NCI-H226 (cell line): Measurements from ENCODE around the gene MUC5AC.

Experiments used
- DNase-seq: peaks from one replicate; pipeline ENCODE4 v3.0.0-alpha.2; 2015

MUC5AC gene

DNA sequence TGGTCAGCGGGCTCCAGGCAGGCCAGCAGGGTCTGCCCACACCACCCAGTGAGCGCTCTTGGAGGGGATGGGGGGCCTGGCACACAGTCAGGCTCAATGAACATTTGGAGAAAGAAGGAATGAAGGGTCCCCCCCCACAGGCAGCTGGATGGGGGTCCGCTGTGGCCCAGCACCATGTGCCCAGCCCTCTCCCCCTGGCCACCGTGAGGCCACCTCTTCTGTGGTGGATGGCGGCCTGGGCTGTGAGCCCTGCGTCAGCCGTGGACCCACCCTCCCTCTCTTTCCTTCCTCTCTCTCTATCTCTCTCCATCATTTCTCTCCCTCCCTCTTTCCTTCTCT, 35.1 kb upstream of the MUC5AC start:
- DNase-seq, result no peak

DNA sequence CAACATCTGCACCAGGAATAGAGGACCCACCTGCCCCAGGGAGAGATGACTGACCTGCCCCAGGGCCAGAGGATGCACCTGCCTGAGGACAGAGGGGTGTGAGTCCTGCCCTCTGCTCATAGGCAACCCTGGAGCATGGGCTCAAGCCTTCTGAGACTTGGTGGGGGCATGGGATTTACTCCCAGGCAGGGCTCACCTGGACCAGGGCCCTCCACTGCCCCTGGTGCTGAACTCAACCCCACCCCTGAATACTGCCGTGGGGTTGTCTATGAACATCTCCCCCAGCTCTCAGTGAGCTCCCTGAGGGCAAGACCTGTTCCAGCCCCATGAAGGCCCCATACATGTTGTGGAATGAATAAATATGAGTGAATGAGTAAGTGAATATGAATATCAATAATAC, 33.8 kb upstream of the MUC5AC start:
- no peak for DNase-seq

DNA sequence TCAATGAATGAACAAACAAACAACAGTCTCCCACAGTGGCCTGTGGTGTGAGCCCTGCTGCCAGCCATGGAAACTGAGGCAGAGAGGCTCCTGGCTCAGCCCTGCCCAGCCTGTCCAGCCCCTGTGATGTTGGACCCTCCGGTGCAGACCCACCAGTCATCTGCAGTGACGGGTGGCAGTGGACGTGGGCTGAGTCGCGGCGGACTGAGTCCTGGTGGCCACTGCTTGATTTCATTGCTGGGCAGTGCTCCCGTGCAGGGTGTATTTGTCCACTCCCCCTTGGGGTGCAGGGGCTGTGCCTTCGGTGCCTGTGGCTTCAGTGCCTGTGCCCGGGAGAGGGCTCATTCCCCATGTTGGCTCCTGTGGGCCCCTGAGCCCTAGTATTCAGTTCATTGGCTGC, 31.9 kb upstream of the MUC5AC start:
- no peak for DNase-seq

DNA sequence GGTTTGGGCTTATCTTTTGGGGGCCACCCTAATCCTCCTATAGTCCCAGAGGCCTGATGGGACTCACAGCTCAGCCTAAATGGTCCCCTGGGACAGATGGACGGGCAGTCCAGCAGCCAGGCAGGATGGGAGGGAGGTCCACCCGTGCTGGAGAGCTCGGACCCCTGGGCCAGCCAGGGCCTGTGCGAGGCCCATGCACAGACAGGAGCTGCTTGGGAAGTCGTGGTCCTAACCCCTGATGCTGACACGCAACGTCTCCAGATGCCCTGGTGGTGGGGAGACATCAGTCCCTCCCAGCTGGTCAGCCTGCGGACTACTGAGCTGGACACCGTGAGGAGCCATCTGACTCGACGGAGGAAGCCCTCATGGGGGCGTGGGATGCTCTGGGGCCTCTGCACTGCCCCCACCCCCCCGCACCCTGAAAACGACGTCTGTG, 31.2 kb upstream of the MUC5AC start:
- DNase-seq, result no peak

DNA sequence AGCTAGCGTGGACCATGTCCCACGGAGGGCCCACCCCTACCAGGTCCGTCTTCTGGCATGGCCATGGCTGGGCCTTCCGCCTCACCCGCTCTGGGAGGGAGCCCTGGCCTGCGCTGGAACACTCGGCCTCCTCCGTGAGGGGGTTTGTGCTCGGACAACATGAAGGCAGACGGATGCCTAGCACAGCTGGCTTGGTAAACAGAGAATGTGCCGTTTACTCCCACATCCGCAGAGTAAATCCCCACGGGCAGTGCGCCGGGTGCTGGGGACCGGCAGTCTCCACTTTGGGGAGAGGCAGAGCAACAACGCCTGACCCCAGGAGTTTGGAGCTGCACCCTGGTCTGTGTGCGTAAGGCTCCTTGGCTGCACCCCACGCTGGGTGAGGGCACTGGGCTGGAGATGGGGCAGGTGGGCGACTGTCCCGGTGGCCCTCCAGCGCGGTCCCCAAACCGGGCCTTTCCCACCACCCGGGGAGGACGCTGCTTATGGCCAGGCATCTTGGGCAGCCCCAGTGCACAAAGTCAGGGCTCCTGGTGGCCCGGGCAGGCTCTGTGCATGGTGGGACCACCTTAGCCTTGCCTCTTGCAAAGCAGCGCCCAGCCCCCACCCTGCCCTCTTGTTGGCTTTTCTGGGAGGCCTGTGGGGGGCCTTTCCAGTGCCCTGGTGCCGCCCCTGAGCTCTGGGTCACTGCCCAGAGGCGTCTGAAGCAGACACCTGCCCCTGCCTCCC, 30.7 kb upstream of the MUC5AC start:
- DNase-seq, result no peak

DNA sequence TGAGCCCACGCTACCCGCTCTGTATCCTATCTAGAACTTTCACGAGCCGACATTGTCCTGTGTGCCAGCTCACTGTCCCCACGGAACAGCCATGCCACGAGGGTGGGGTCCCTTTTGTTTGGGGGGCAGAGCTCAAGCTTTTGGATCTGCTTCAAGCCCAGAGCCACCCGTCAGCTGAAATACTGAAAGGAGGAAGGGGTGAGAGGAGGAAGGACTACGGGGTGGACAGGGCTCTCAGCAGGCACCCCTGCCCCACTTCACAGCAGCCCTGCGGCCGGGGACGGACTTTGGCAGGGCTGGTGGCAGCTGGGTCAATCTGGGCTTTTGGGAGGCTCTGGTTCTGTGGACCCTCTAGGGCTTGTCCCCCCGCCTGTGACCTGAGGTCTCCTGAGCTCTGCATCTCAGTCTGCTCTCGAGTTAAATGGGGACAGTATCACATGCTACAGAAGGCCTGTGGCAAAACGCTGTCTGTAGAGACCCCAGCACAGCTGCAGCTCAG, 30.0 kb upstream of the MUC5AC start:
- DNase-seq, result no peak

DNA sequence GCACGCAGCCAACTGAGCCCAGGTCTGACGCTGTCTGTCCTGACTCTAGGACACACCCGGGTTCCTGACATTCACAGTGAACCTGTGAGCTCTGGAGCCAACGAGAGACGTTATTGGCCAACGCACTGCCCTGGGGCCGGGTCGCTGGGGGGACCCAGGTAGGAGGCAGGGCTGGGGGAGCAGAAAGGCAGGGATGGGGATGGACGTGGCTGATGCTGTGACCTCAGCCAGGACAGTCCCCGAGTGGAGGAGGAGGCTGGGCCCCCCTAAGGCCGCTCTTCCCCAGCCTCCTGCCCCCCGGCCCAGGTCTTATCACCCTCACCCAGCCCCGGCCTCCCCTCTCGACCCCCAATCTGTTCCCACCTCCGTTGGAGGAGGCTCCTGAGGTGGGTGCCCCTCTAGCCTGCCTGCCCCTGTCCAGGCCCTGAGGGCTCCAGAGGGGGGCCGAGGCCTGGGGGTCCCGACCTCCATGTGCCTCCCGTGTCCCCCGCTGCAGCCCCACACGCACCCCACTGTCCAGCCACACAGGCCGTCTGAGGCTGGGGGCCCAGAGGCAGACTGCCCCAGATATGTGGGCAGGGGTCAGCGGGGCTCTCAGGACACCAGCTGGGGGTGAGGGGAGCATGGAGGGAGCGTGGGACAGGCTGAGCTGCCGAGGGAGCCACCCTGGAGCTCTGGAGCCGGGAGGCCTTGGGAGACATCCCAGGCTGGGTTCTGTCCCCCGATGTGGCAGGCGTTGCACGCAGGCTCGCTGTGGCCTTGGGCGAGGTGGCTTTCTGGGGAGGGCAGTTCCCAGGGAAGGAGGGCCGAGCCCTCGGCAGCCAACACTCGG, 29.2 kb upstream of the MUC5AC start:
- no peak for DNase-seq

DNA sequence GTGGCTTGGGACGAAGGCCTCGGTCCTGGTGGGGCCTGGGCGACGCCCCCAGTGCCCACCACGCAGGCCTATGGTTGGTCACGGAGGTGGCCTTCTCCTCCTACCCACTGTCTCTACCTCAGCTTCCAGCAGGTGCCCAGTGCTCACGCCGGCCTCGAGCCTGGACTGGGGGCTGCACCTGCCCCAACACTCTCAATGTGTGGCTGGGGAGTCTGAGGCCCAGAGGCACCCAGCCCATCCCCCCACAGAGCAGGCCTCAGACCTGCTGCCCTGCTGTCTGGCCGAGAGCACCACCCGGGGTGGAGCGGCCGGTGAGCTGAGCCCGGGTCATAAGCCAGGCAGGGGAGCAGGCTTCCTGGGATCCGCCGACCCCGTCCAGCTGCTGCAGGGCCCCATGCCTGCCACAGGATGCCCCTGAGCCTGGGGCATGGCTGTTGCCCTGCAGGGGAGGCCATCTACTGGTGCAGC, 28.6 kb upstream of the MUC5AC start:
- DNase-seq, result no peak

DNA sequence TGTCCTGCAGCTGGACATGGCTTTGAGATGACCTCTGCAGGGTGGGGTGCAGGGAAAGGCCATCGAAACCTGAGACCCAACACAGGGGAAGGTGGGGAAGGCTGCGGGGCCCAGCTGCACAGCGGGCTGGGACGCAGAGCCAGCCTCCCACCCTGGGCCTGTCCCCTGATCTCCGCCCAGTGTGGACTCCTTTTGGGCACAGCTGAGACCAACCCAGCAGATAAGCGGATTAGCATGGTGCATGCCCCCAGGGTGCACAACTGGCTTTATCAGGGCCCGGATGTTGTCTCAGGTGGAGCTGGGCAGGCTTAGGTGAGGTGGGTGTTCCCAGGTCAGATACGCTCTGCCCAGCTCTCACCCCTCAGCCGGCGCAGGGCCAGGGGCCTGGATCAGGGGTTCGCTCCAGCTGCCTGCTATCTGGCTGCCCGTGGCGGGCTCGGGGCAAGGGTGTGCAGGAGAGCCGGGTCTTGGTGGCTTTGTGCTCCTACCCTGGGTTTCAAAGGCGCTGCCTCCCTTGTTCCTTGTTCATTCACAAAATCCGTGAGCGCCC, 28.1 kb upstream of the MUC5AC start:
- DNase-seq, result no peak

DNA sequence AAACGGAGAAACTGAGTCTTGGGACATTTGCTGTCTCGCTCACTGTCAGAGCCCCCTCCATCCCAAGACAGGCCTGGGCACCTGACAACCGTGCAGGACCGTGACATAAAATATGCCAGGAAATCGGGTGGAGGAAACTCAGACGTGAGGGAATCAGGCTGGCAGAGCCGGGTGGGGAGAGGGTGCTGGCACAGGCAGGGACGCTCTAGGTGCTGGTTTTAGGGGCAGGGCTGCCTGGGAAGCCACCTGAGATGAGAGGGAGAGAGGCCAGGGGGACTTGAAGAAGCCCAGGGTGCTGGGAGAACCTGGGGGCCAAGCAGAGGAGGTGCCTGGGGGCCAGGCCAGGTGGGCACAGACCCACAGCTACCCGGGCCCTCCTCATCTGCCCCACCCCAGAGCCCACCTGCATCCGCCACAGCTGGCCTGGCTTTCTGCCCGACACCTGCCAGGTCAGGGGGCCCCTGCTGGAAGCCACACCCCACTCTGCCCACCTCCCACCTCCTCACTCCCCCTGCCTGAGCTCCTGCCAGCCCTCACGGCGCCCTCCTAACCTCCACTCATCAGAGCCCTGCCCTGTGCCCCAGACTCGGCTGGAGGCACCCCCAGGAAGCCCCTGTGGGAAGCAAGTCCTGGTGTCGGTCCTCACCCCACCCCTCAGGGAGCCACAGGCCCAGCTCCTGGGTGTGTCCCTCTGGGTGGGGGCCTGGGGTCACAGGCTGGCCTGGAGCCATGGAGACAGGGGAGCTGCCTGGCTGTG, 27.3 kb upstream of the MUC5AC start:
- DNase-seq, result no peak

DNA sequence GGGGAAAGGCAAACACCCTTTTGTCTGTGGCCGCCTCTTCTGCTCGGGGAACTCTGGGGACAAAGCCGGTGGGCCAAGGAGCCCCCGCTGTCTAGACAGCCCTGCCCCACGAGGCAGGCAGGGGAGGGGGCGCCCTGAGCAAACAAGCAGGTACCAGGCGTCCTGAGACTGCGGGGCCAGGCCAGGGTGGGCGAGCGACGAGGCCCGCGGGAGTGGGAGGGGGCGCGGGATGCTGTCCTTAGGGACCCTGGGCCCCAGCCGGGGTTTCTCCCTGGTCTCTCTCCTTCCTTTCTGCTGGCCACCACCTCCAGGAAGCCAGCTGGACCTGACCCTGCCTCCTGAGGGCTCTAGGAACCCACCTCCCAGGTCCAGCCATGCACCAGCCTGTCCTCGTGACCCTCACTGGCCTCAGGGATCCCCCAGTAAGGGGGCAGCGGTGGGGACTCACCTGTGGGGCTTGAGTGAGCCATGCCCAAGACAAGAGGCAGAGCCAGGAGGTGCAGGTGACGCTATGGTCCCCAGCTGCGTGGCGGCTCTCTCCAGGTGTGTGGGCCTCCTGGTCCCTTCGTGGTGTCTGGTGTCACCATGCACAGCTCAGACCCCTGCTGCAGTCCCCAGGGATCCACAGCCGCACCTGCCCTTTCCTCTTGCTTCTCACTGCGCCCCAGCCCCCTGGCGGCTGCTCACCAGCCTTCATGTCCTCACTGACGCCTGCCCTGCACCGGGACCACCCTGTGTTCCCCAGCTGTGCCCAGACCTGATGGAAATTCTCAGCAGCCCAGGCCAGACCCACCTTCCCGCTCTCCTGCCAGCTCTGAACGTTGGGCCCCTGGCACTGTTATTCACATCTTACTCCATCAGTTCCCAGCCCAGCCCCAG, 26.5 kb upstream of the MUC5AC start:
- DNase-seq, result no peak

DNA sequence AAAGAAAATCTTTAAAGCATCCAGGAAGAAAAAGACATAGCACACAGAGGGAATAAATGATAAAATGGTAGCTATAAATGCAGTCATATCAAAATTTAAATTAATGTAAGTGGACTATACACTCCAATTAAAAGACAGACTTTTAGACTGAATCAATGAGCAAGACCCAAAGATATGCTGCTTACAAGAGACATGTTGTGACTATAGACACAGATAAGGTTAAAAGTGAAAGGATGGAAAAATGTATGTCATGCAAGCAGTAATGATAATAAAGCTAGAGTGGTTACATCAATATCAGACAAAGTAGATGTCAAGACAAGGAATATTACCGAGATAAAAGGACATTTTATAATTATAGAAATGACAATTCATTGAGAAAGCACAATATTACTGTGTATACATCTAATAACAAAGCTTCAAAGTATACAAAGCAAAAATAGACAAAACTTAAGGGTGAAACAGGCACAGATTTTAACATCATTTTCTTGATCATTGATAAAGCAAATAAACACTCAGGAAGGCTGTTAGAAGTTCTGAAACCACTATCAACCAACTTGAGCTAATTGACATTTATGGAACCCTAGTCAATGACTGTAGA, 22.8 kb upstream of the MUC5AC start:
- DNase-seq, result no peak

DNA sequence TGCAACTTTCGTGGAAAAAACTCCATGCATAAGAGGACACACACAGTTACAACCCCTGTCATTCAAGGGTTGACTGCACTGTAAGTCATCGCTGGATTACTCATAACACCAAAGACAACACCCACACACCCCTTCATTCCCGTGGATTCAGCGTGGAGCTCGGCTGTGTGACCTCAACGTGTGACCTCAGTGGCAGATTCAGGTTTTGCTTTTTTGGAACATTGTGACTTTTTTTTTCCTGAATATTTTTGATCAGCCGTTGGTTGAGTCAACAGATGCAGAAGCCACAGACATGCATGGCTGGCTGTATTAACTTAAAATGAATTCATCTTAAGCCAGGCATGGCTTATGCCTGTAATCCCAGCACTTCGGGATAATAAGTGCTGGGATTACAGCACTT, 19.7 kb upstream of the MUC5AC start:
- no peak for DNase-seq

DNA sequence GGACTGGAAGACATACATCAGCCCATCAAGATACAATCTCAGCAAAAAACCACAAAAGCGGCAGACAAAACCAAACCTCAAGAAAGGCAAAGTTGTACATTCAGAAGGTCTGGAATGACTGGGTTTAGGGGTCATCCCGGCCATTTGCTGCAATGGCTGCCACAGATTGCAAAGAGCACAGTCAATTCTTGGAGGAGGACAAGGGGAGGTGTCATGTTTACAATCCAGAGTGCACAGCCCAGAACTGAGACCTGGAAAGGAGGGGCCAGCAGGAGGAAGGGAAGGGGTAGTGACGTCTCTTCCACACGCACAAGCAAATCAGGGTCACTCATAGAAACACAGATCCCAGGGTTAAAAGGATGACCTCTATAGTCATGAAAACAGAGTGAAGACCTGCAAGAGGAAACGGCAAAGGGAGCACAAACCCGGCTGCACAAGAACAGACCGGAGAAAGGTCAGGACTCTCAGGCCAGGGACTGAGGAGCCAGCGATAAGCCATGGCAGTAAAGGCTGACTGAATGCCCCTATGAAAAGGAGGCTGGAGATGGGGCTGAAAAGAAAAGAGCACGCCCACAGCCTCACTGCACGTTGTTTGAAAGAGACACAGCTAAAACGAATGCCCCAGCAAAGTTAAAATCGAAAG, 18.2 kb upstream of the MUC5AC start:
- no peak for DNase-seq

DNA sequence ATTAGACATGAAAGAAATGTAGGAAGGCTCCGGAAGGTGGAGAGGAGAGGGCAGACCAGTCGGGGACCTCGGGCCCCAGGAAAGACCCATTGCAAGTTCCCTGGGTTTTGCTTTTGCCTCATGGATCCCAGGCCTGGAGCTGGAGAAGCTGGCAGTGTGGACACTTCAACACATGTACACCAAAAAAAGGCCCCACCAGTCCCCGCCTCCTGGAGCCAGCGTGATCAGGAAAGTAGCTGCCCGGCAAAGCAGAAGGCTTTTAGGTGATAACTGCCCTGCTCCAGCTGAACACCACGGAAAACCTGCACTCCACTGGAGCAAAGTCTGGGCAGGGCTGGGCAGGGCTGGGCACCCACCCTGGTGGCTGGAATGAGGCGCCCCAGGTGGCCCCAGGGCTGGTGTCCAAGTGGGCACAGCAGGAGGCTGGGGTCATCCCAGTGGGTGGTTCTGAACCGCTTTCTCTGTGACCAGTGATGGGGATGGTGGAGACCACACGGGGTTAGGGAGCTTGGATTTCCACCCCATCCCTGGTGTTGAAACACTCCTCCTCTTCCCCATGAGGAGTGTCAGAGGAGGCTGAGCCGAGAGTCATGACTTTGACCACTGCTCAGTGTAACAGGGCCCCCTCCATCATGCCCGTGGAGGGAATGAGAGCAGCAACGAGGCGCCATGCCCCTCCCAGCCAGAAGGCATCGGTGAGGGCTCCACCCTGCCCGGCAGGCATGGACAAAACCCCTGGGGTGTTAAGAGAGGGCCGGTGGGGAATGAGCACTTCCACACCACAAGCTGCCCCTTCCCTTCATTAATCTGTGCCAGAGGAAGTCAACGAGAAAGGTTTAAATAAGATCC, 16.9 kb upstream of the MUC5AC start:
- DNase-seq, result no peak

DNA sequence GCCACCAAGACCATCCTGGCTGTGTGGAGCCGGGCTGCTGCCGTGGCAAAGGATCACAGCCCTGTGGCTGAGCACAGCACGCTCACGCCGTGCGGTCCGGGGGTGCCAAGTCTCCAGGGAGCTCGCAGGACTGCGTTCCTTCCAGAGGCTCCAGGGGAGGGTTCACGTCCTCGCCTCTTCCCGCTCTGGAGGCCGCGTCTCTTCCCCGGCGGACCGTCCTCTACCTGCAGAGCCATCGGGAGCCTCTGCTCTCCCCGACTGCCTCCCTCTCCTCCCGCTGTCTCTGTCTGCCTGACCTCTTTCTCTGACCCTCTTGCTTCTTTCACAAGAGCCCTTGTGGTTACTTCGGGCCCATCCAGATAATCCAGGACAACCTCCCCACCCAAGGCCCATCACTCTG, 11.4 kb upstream of the MUC5AC start:
- DNase-seq, result no peak

DNA sequence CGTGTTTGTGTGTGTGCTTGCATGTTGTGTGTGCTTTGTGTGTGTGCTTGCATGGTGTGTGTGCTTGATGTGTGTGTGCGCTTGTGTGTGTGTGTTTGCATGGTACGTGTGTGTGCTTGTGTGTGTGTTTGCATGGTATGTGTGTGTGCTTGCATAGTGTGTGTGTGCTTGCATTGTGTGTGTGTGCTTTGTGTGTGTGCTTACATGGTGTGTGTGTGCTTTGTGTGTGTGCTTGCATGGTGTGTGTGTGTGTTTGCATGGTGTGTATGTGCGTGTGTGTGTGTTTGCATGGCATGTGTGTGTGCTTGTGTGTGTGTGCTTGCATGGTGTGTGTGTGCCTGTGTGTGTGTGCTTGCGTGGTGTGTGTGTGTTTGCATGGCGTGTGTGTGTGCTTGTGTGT, 10.0 kb upstream of the MUC5AC start:
- DNase-seq, result no peak

DNA sequence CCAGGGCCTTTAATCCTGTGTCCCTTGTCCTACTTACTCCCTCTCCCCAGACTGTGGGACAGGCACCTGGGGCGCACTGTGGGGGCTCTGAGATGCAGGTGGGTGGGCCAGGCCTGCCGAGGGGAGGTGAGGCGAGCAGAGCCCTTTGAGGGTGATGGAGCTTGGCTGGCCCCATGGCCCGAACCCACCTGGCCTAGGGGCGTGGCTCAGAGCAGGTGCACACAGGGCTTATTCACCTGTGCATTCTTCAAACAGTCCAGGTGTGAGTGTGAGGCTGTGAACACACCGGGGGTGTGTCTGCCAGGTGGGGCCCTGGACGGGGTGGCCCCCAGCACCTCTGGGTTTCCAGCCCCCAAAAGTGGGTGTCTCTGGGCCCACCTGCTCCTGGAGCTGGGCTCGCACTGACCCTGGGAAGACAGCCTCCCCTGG, 9.0 kb upstream of the MUC5AC start:
- no peak for DNase-seq

DNA sequence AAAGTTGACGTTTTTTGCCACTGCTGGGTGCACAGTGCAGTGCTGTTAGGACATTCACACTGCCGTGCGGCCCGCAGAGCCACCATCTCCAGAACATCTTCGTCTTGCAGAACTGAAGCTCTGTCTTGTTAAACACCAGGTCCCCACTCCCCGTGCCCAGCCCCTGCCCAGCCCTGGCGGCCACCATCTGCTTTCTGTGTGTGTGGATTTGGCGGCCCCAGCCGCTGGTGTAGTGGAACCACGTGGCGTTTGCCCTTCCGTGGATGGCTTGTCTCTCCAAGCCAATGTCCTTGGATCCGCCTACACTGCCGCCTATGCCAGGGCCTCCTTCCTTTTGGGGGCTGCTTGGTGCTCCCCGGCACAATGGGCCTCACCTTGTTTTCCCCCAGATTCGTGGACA, 8.2 kb upstream of the MUC5AC start:
- no peak for DNase-seq

DNA sequence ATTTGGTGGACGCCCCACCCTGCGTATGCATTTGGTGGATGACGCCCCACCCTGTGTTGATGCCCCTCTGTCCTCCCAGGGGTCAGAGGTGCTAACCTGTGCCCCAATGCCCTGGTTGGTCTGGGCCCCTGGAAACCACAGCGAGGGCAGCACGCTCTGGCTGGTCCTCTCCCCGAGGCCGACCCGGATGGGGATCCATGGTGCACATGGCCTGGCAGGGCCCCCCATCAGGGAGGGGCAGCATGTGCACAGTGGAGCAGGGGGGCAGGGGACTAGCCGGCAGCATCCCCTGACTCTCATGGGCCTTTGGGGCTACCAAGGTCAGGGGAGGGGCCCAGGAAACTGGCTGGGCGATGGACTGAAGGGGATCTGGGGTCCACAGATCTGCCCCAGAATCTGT, 7.6 kb upstream of the MUC5AC start:
- no peak for DNase-seq
